Memory B cell (primary cell): ENCODE results near the gene IFNL3.
"Not testable (repeated sequence)": the region's sequence is repeated elsewhere in the genome, so short reads cannot be mapped to it uniquely, and the experiment has no call there.

Experiments used
- ATAC-seq: fragments of 150-1000 bp; cut with Tn5 transposase; 2 replicates; pipeline ENCODE4 v1.10.0; 2021; ENCODE audit warnings: low read depth, mild to moderate bottlenecking, moderate library complexity
- DNase-seq, 2 donors: peaks; one replicate each; pipeline ENCODE4 v3.0.0; 2022; ENCODE audit warnings: low spot score in 2 of 2
- H3K27ac Mint-ChIP-seq: one replicate; pipeline ENCODE4 v1.8.0; 2022; ENCODE audit warnings: mild to moderate bottlenecking, moderate library complexity, mixed read lengths
- H3K27me3 Mint-ChIP-seq: one replicate; pipeline ENCODE4 v1.8.0; 2022; ENCODE audit warnings: mixed read lengths
- H3K36me3 Mint-ChIP-seq: one replicate; pipeline ENCODE4 v1.8.0; 2022; ENCODE audit warnings: mild to moderate bottlenecking, mixed read lengths
- H3K4me1 Mint-ChIP-seq: one replicate; pipeline ENCODE4 v1.8.0; 2022; ENCODE audit warnings: mixed read lengths
- H3K4me3 Mint-ChIP-seq: one replicate; pipeline ENCODE4 v1.8.0; 2022; ENCODE audit warnings: mild to moderate bottlenecking, moderate library complexity, mixed read lengths
- H3K9me3 Mint-ChIP-seq: one replicate; pipeline ENCODE4 v1.8.0; 2022; ENCODE audit warnings: mixed read lengths

IFNL3 gene

DNA sequence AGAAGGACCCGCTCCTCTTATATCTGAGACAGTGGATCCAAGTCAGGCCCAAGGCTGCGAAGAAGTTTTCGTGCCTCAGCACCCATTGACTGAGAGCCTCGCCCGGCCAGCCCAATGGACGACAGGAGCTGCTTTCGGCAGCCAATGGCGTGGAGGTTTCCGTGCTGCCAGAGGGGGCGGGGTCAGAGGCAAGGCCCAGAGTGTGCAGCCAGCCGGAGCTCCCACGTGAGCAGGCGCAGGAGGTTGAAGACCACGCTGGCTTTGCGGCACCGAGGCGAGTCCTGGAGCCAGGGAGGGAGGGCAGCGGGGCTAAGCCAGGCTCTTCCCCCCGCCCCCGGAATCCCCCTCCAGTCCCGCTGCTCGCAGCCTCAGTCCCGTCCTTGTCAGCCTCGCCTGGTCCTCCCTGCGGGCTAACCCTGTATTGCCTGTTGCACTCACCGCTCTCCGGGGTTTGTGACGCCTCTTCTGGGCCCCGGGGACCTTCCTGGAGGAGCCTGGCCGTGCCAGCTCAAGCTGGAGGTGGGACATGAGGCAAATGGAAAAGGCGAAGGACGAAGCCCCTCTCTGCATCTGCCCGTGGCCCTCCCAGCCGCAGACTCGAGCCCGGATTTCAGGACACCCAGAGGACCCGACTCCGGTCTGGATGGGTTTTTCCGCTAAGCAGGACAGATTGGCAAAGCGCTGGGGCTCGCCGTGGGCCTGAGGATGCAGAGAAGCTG is 2.3 kb upstream of the IFNL3 start:
- no peaks in the 10 kb centered on the region for H3K36me3 Mint-ChIP-seq

DNA sequence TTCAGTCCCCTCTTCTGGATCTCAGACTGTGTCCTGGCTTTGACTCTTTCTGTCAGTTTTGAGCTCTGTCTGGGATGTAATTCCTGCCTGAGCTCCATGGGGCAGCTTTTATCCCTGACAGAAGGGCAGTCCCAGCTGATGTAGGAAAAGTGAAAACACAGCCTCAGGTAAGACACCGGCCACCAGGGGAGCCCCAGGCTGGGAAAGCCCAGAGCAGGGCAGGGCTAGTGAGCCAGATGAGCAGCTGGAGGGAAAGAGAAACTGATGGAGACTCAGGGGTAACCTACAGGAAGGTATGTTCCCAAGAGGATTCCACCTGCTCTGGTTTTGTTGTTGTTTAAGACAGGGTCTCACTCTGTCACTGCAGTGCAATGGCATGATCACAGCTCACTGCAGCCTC is 360 bp upstream of the IFNL3 start:
- not testable (repeated sequence) for H3K9me3 Mint-ChIP-seq, H3K36me3 Mint-ChIP-seq, H3K27ac Mint-ChIP-seq, H3K4me1 Mint-ChIP-seq, H3K4me3 Mint-ChIP-seq, DNase-seq, H3K27me3 Mint-ChIP-seq
- ATAC-seq, result peak; percentile 35

More for the DNA sequence above, 2.3 kb upstream of the IFNL3 start:
- ATAC-seq (peak; percentile 65), DNase-seq (no peak)
- Mint-ChIP-seq H3K9me3 (no peaks in the 10 kb centered on the region), H3K4me3 (peak overlapping the region; percentile 46), H3K27ac (no peak overlapping the region), H3K4me1 (peaks cover 4% of the 10 kb centered on the region), H3K27me3 (peaks cover 7% of the 10 kb centered on the region)

DNA sequence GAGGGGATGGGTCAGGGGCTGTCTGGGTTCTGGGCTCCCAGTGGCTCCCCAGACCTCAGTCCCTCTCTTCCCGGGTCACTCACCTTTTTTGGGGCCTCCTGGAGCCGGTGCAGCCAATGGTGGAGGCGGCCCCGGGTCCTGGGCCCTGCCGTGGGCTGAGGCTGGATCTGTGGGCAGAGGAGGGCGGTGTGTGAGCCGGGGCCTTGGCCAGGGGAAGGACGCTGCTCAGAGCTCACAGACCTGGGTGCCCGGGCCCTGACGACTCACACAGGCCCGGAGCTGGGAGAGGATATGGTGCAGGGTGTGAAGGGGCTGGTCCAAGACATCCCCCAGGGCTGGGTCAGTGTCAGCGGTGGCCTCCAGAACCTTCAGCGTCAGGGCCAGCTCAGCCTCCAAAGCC is 1.1 kb downstream of the IFNL3 start:
- not testable (repeated sequence) for ATAC-seq, H3K36me3 Mint-ChIP-seq, H3K9me3 Mint-ChIP-seq

DNA sequence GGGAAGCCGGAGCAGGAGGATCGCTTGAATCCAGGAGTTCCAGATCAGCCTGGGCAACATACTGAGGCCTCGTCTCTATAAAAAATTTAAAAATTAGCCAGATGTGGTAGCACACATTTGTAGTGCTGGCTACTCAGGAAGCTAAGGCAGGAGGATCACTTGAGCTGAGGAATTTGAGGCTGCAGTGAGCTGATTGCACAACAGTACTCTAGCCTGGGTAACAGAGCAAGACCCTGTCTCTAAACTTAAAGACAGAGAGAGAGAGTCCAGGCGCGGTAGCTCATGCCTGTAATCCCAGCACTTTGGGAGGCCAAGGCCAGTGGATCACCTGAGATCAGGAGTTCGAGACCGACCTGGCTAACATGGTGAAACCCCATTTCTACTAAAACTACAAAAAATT is 4.4 kb downstream of the IFNL3 start:
- no peaks in the 10 kb centered on the region for H3K36me3 Mint-ChIP-seq
- no peak for DNase-seq
- H3K27ac Mint-ChIP-seq, result no peak overlapping the region
- H3K9me3 Mint-ChIP-seq, result no peaks in the 10 kb centered on the region
- ATAC-seq, result no peak
- no peak overlapping the region for H3K4me3 Mint-ChIP-seq
- peaks cover 6% of the 10 kb centered on the region for H3K27me3 Mint-ChIP-seq
- peaks cover 17% of the 10 kb centered on the region for H3K4me1 Mint-ChIP-seq

More for the DNA sequence above, 1.1 kb downstream of the IFNL3 start:
- H3K27ac Mint-ChIP-seq, H3K4me3 Mint-ChIP-seq, H3K4me1 Mint-ChIP-seq, H3K27me3 Mint-ChIP-seq, DNase-seq: not testable (repeated sequence)

DNA sequence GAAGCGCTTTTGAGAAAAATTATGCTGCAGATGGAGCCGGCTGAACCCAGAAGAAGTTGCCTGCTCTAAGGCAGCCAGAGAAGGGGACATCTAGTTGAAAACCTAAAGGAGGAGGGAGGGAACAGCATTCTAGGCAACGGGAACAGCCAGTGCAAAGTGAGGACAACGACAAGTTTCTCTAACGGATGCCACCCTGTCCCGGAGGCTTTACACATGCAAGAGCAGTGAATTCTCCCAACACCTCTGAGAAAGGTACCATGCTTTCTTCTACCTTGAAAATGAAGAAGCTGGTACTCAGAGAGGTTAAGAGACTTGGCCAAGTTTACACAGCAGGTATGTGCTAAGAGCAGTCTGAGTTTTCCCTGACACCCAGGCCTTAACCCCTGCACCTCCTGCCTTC is 5.9 kb downstream of the IFNL3 start:
- no peak overlapping the region for H3K4me3 Mint-ChIP-seq
- H3K36me3 Mint-ChIP-seq, result no peaks in the 10 kb centered on the region
- no peaks in the 10 kb centered on the region for H3K9me3 Mint-ChIP-seq
- no peak for ATAC-seq
- H3K27me3 Mint-ChIP-seq, result peaks cover 5% of the 10 kb centered on the region
- no peak overlapping the region for H3K27ac Mint-ChIP-seq
- DNase-seq, result no peak
- peaks cover 17% of the 10 kb centered on the region for H3K4me1 Mint-ChIP-seq

DNA sequence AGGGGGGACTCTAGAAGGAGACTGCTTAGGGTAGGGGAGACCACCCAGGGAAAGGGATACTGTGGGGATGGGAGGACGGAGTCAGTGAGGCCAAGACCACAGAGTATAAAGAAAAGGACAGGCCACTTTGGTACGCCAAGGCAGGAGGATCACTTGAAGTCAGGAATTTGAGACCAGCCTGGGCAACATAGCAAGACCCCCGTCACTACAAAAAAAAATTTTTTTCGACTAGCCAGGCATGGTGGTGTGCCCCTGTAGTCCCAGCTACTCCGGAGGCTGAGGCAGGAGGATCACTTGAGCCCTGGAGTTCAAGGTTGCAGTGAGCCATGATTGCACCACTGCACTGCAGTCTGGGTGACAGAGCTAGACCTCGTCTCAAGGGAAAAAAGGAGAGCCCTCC is 6.6 kb downstream of the IFNL3 start:
- no peak overlapping the region for H3K27ac Mint-ChIP-seq
- H3K27me3 Mint-ChIP-seq, result peaks cover 4% of the 10 kb centered on the region
- peak overlapping the region; percentile 60 for H3K4me3 Mint-ChIP-seq
- no peak for ATAC-seq
- H3K4me1 Mint-ChIP-seq, result peaks cover 17% of the 10 kb centered on the region
- H3K36me3 Mint-ChIP-seq, result no peaks in the 10 kb centered on the region
- DNase-seq, result no peak
- no peaks in the 10 kb centered on the region for H3K9me3 Mint-ChIP-seq

DNA sequence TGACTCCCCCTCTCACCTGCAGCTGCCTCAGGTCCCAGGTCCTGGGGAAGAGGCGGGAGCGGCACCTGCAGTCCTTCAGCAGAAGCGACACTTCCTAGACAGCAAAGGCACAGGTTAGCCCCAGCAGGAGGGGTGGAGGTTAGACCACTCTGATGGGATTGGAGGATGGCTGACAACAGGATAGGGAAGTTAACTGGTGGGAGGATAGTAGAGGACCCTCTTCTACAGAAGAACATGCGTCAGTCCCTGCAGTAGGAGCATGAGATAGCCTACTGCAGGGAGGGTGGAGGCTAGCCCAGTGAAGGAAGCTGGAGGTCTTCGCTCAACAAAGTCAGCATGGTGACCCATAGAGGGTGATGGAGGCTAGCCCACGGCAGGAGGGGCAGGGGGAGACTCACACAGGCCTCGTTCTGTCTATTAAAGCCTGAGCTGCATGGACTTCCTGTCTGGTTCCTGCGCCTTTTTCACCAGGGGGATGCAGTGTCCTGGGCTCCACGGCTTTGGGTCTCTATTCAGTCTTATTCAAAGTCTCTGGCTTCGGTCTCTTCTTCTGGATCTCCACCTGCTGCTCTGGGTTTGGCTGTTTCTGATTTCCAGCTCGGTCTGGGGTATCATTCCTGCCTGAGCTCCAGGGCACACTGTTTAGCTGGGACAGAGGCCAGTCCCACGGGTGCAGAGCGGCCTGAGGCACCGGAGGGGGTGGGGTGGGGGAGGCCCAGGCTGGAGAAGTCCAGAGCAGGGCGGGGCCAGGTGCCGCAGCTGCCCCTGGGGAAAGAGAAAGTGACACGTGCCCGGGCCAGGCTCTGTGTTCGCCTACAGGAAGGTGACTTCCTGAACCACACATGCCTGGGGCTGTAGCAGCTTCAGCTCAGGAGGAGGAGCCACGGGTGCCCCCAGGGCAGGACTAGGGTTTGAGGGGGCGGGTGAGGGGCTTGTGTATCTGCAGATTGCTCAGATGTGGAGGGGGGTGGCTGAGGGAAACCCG is 7.3 kb downstream of the IFNL3 start:
- DNase-seq (peak in 1 of 2 donors; percentile 13), ATAC-seq (peak; percentile 93)
- H3K36me3 Mint-ChIP-seq, result no peaks in the 10 kb centered on the region
- peaks cover 17% of the 10 kb centered on the region for H3K4me1 Mint-ChIP-seq
- H3K4me3 Mint-ChIP-seq, result peak overlapping the region; percentile 60
- H3K27me3 Mint-ChIP-seq, result peaks cover 4% of the 10 kb centered on the region
- no peaks in the 10 kb centered on the region for H3K9me3 Mint-ChIP-seq
- H3K27ac Mint-ChIP-seq, result no peak overlapping the region

DNA sequence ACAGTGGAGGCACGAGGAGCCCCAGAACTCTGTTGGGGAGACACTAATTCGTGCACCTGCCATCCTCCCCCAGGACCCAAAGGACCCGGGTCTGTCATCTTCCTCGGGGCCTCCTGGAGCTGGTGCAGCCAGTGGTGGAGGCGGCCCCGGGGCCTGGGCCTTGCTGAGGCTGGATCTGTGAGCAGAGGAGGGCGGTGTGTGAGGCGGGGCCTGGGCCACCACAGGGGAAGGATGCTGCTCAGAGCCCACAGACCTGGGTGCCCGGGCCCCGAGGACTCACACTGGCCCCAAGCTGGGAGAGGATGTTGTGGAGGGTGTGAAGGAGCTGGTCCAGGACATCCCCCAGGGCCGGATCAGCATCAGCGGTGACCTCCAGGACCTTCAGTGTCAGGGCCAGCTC is 8.3 kb downstream of the IFNL3 start:
- DNase-seq, result no peak
- Mint-ChIP-seq H3K36me3 (no peaks in the 10 kb centered on the region), H3K27me3 (peaks cover 8% of the 10 kb centered on the region), H3K4me1 (peaks cover 17% of the 10 kb centered on the region), H3K9me3 (no peaks in the 10 kb centered on the region), H3K4me3 (peak overlapping the region; percentile 62), H3K27ac (no peak overlapping the region)
- no peak for ATAC-seq

DNA sequence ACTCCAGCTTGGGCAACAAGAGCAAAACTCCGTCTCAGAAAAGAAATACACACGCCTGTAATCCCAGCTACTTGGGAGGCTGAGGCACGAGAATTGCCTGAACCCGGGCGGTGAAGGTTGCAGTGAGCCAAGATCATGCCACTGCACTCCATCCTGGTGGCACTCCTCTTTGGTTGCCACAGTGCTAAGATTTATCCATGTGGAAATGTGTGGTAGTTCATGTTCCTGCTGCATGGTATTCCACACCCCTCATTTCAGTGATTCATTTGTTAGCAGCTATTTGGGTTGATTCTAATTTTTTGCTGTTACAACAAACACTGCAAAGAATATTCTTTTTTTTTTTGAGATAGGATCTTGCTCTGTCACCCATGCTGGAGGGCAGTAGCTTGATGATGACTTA is 12.1 kb downstream of the IFNL3 start:
- ATAC-seq, result no peak
- Mint-ChIP-seq H3K27ac (no peak overlapping the region), H3K36me3 (no peaks in the 10 kb centered on the region), H3K4me1 (peaks cover 10% of the 10 kb centered on the region), H3K9me3 (no peaks in the 10 kb centered on the region), H3K27me3 (peaks cover 9% of the 10 kb centered on the region), H3K4me3 (no peak overlapping the region)
- DNase-seq, result no peak

DNA sequence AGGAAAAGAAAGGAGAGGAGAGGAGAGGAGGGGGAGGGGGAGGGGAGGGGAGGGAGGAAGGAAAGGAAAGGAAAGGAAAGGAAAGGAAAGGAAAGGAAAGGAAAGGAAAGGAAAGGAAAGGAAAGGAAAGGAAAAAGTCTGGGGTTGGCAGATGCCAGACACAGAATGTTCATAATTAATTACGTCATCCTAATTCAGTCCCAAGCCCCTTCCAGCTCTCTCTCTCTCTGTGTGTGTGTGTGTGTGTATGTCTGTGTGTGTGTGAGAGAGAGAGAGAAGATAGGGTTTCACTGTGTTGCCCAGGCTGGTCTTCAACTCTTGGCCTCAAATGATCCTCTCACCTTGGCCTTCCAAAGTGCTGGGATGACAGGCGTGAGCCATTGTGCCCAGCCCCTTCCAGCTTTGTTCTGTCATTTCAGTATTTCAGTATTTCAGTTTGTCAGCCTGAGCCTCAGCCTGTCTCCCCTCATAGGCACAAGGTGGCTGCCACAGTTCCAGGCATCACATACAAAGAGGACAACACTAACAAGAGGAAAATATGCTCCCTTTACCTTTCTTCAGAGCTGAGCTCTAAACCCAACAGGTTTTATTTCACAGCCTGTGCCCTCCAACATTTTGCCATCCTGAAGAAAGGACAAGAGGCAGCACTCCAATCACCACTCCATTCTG is 14.6 kb downstream of the IFNL3 start:
- Mint-ChIP-seq H3K9me3 (no peaks in the 10 kb centered on the region), H3K27ac (no peak overlapping the region)

DNA sequence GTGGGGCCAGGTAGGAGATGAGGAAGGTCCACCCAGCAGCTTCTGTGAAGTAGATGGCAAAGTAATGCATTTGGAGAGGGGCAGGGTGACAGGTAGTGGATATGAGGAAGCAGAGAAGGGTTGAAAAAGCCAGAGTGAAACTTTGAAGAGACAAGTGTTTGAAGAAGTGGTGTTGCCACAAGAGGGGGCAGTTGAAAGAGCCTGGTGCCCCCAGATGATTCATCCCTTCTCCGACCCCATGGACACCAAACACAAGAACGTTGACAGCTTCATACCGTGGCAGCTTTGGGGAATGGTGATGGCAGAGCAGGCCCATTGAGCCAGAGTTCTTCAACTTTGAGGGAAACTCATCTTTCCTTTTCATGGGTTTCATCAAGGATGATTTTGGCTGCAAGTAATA is 19.9 kb downstream of the IFNL3 start:
- H3K9me3 Mint-ChIP-seq, result no peaks in the 10 kb centered on the region

More for the DNA sequence above, 14.6 kb downstream of the IFNL3 start:
- Mint-ChIP-seq H3K4me3 (no peak overlapping the region), H3K36me3 (no peaks in the 10 kb centered on the region), H3K27me3 (peaks cover 8% of the 10 kb centered on the region), H3K4me1 (no peaks in the 10 kb centered on the region)
- DNase-seq (no peak), ATAC-seq (no peak)

DNA sequence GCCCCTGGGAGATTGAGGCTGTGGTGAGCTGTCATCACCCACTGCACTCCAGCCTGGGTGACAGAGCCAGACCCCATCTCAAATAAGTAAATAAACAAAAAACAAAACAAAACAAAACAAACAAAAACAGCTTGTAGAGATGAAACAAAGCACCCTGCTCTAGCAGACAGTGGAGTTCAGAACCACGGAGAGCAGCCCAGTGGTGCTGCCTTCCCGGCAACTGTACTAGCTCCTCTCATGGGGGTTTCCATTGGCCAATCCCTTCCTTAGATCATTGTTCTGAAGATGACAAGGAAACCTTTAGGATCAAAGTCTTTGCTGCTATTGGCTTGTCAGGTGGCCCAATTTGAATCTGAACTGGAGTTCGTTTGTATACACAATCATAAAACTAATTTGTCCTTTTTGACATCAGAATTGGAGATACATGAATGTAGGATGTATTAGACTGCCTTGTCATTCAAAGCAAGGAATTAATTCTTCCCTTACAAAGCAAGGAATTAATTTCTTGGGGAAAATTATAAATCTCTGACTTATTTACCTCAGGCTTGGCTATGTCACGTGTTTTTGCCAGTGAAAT is 21.0 kb downstream of the IFNL3 start:
- DNase-seq (no peak), ATAC-seq (no peak)
- H3K4me1 Mint-ChIP-seq, result peaks cover 4% of the 10 kb centered on the region
- H3K9me3 Mint-ChIP-seq, result no peaks in the 10 kb centered on the region
- peaks cover 19% of the 10 kb centered on the region for H3K27me3 Mint-ChIP-seq
- H3K27ac Mint-ChIP-seq, result no peak overlapping the region
- peaks cover 3% of the 10 kb centered on the region for H3K36me3 Mint-ChIP-seq
- no peak overlapping the region for H3K4me3 Mint-ChIP-seq

More for the DNA sequence above, 19.9 kb downstream of the IFNL3 start:
- H3K4me1 Mint-ChIP-seq, result peaks cover 4% of the 10 kb centered on the region
- no peak overlapping the region for H3K4me3 Mint-ChIP-seq
- DNase-seq, result no peak
- ATAC-seq, result no peak
- H3K27me3 Mint-ChIP-seq, result peaks cover 17% of the 10 kb centered on the region
- peak overlapping the region; percentile 8 for H3K27ac Mint-ChIP-seq
- H3K36me3 Mint-ChIP-seq, result peaks cover 3% of the 10 kb centered on the region

DNA sequence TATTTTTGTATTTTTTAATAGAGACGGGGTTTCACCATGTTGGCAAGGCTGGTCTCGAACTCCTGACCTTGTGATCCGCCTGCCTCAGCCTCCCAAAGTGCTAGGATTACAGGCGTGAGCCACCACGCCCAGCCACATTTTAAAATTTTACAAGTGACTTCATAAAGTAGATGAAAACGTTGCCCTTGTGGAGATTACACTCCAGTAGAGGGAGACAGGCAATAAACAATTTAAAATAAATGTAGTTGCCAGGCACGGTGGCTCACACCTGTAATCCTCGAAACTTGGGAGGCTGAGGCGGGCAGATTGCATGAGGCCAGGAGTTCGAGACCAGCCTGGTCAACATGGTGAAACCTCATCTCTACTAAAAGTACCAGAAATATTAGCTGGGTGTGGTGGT is 25.7 kb downstream of the IFNL3 start:
- H3K27me3 Mint-ChIP-seq, result peaks cover 22% of the 10 kb centered on the region
- not testable (repeated sequence) for H3K4me3 Mint-ChIP-seq, H3K4me1 Mint-ChIP-seq, H3K36me3 Mint-ChIP-seq, H3K9me3 Mint-ChIP-seq, DNase-seq, H3K27ac Mint-ChIP-seq, ATAC-seq
